GM21360 (cell line): ENCODE data around the gene CSTF3.
A peak's percentile ranks its signal among the peaks of the same experiment; 100 is the strongest.

Source experiments
- ATAC-seq: cut with Tn5 transposase; IDR thresholded peaks from one replicate; pipeline ENCODE4 v1.9.1; 2021; ENCODE audit warnings: mild to moderate bottlenecking, moderate library complexity; ENCODE audit not compliant: unreplicated experiment

The CSTF3 gene

DNA sequence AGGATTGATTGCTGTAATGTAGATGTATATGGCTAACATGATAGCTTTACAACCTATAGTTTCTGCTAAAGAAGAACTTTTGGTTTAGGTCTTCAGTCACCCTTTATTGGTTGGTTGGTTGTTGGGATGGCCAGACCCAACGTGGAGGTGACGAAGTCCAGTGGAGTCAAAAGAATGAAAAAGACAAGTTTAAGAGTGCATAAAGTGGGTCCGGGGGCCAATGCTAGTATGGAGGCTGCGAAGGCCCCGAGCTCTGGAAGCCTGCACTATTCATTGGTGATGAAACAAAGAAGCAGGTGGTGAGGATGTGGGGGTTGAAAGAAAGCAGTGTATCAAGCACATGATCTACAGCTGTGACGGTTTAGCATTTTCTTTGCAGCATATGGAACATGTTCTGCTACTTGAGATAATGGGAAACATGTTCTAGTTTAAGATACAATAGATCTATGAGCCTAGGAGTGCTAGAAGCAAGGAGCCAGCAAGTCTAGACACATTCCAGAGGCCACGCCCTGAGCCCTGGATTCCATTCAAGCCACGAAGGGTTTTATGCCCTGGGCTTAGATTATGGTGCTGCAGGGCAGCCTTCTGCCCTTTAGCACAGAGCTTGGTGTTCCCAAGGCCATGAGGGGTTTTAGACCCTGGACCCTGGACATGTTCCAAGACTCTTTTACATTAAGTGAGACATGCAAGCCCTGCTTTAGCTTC, 115.6 kb downstream of the CSTF3 start:
- no peak for ATAC-seq

DNA sequence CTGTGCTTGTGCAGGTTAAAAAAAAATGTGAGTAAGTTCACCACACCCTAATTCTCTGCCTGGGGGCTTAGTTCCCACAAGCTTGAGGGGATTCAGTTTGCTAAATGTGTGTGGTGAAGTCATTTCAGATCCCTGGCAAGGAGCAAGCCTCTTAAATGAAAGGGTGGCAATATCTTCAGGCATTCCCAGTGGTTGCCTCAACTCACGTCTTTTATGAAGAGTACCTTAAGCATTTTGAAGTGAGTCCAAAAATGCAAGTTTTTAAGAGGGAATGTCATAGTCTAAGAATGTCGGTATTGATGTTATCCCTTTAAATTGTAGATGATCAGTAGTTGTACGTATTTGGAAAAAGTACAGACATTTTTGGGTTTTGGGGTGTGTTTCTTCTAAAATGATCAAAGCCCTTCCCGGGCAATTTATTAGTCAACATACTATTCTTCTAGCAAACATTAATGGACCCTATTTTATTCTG, 117.0 kb downstream of the CSTF3 start:
- ATAC-seq: no peak

DNA sequence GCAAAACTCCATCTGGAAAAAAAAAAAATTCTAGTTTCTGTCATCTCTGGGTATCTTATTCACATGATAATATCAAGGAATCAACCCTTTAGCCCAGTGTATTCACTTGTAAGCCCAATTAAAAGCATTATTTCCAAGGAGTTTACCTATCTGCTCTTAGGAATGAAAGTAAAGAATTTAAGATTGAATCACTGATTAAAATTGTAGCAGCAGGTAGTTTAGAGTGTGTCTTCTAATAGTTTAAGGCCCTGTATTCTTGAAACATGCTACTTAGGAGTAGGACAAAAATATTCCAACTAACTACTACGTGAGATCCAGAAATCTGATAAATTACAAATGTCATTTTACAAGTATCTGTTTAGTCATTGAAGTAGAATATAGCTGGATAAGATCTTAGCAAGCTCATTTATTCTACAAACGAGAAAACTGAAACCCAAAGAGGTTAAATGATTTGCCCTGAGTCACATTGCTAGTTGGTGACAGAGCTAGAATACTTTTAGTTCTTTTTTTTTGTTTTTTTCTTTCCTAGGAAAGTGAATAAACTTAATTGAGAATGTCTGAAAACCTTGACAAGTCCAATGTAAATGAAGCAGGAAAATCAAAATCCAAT, 118.0 kb downstream of the CSTF3 start:
- no peak for ATAC-seq

DNA sequence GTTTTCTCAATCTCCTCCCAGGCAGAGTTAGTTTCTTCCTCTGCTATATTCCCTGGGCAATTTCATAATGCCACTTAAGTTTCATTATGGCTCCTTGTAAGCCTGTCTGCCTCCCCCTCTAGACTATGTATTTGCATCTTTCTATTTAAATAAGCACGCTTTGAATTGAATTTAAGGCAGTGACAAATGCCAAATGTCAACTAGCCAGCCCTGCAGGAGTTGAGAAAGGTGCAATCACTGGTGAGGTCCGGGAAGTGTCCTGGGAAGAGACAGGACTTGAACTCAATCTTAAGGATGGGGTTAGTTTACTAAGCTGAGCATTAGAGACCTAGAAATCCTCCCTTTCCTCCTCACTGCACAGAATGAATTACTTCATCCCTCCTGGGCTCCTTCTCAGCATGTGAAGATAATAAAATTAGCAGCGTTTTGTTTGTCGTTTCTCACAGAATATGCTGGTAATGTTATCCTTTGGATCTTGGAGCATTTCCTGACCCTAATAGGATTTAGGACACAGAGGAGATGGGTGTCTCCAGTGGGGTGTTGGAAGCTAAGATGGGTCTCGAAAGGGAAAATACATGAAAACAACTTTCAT, 120.3 kb downstream of the CSTF3 start:
- ATAC-seq: no peak

DNA sequence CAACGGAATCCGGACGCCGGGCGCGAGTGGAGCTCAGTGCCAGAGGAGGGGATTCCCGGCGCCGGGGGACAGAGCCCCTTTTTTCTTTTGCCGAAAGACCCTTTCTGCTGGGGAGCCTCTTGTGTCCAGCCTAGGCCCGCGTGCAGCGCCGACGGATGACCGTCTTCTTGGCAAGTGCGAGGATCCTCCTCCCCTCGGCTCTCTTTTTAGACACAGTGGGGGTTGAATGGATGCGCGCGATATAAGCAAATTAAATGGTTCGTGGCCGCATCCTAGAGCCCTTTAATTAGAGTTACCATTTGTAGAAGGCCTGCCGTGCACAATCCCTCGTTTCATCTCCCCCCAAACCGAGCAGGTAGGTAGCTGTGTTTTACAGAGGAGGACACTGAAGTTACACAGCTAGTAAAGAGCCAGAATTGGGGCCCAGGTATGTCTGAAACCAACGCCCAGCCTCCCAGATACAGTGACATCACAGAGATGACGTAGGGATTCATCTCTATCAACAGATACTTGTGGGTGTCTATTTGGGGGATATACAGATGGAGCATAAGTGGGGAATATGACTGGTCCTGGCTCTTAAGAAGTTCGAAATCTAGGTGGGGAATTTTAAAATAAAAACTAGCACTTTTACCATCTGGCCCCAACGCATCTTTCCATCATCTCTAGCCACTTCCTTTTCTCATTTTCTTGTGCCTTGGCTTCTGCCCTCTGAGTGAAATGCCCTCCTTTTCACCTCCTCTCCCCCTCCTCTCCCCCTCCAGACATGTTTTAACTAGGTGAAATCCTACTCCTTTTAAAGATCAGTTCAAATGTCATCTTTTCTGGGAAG, 121.0 kb downstream of the CSTF3 start:
- ATAC-seq: peak; percentile 30

DNA sequence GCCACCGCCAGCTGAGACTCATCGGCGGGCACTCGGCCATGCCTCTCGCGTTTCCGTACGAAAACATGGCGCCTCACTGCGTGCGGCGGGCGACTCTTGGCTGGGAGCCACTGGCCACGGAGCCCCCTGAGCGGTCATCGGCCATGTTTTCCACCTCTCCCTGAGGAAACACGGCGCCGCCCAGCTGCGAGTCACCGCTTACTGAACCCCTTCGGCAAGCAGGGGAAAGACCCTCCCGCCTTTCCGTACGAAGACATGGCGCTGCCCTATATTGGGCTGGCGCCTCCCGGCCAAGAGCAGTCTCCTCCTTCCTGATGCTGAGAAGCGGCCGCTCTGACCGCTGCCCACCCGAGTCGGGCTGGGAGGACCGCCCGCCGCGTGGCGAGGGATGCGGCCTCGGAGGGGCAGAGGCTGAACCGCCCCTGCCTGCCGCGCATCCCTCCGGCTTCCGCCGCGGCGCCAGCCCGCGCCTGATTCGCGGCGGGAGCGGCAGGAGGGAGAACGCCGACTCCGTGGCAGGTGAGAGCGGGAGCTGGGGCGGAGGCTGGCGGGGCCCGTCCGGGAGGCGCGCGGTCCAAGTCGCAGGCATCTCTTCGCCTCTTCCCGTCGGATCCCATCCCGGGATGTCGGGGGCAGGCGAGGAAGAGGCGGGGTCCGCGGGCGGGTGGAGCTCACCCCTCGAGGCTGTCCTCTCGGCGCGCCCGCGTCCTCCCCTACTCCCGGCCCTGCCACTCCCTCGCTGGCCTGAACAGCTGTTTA, 121.8 kb downstream of the CSTF3 start, which contains the start of gene TCP11L1:
TCP11L1 (plus strand) TSS at position 299 of the 759 bp plus-strand sequence. CDS start 4,202 bp downstream, outside the sequence.
- ATAC-seq: peak; percentile 76

DNA sequence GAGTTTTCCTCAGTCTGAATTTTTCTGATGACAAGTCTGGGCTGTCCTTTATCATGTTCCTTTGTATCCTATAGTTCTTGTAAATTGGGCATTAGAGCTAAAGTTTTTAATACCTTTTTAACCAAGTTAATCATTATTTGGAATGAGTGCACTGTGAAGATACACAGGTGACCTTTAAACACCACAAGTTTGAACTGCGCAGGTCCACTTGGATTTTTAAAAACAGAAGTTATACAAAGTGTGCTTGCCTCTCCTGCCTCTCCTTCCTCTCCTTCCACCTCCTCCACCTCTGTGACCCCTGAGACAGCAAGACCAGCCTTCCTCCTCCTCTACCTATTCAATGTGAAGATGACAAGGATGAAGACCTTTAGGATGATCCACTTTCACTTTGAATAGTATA, 126.3 kb downstream of the CSTF3 start:
- no peak for ATAC-seq
